DOHH2 (cell line): ENCODE measurements around the gene ABLIM2.

Experiments used
- EZH2phosphoT487 ChIP-seq: fragments of 200-600 bp; sonication (generic); IDR thresholded peaks from 2 replicates; pipeline ENCODE4 v1.6.1; 2017; ENCODE audit warnings: borderline replicate concordance, mild to moderate bottlenecking, antibody characterized with exemption, low read length, moderate library complexity, mixed read lengths
- TF ChIP-seq, protein P1 (sequence below): fragments of 200-600 bp; sonication (generic); IDR thresholded peaks from one replicate; pipeline ENCODE4 v1.5.1; 2014; ENCODE audit warnings: antibody characterized with exemption, mild to moderate bottlenecking, low read depth, low read length; ENCODE audit not compliant: poor library complexity, severe bottlenecking

DNA sequence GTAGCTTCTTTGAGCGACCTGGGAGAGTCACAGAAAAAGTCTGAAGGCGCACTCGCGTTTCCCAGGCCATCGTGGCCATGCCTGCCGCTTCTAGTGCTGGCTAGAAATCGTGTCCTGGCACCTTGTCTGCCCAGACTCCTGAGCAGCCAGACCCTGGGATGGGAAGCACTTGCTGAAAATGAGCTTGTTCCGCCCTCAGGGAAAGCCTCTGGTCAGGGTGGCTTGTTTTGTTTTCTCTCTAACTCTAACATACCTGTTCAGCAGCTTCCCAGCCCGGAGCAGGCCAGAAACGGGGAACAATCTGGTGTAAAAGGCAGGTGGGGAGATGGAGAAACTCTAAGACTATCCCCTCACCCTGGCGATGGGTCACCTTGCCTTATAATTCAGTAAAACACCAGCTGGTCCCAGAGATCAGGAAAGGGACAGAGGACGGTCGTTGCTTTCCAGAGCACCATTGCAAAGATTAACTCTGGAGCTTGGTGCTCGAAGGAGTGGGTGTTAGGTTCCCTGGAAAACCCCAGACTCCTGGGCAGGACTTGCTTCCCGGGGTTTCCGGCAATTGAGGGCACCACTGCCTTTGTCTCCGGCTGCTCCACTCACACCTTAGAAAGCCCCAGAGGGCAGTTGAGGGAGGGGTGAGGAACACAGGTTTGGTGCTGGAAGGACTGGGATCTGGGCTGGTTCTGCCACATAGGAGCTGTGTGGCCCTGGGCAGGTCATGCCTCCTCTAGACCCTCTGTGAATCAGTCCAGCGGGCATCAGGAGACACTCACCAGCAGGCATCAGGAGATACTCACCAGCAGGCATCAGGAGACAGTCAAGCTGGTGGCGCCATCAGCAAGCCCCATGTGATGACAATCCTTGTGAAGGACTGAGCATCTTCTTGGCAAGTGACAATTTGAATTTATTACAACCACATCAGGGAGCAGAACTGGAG is 36.0 kb upstream of the ABLIM2 start:
- TF ChIP-seq, protein P1, sequence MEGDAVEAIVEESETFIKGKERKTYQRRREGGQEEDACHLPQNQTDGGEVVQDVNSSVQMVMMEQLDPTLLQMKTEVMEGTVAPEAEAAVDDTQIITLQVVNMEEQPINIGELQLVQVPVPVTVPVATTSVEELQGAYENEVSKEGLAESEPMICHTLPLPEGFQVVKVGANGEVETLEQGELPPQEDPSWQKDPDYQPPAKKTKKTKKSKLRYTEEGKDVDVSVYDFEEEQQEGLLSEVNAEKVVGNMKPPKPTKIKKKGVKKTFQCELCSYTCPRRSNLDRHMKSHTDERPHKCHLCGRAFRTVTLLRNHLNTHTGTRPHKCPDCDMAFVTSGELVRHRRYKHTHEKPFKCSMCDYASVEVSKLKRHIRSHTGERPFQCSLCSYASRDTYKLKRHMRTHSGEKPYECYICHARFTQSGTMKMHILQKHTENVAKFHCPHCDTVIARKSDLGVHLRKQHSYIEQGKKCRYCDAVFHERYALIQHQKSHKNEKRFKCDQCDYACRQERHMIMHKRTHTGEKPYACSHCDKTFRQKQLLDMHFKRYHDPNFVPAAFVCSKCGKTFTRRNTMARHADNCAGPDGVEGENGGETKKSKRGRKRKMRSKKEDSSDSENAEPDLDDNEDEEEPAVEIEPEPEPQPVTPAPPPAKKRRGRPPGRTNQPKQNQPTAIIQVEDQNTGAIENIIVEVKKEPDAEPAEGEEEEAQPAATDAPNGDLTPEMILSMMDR = no peak
- TF ChIP-seq EZH2phosphoT487 = no peak
